Thymus (tissue), 11 donors: ENCODE results near the gene HOXD10. TPM values are rescaled to one million over a fixed set of nuclear protein-coding genes. Genes with fewer than 3 reads are reported as not detected.

Source experiments
- DNase-seq, 9 donors: peaks; one replicate each; pipeline ENCODE4 v3.0.0-alpha.2; 2013; ENCODE audit warnings: low spot score in 9 of 9, low read depth in 6 of 9, missing footprints in 1 of 9
- H3K27ac ChIP-seq, 2 donors: one replicate each; pipeline ENCODE4 v1.5.1; 2013; ENCODE audit warnings: control low read depth in 1 of 2, low read depth in 1 of 2, low read length in 1 of 2, mild to moderate bottlenecking in 1 of 2, moderate library complexity in 1 of 2
- H3K27me3 ChIP-seq, 2 donors: one replicate each; pipeline ENCODE4 v1.5.1; 2013; ENCODE audit warnings: low read length in 1 of 2; ENCODE audit not compliant: control insufficient read depth in 2 of 2, insufficient read depth in 1 of 2
- H3K36me3 ChIP-seq, 2 donors: one replicate each; pipeline ENCODE4 v1.5.1; 2013; ENCODE audit warnings: low read length in 1 of 2, mild to moderate bottlenecking in 1 of 2, moderate library complexity in 1 of 2; ENCODE audit not compliant: control insufficient read depth in 2 of 2, insufficient read depth in 2 of 2
- H3K4me1 ChIP-seq, 2 donors: one replicate each; pipeline ENCODE4 v1.5.1; 2013; ENCODE audit warnings: low read length in 2 of 2; ENCODE audit not compliant: control insufficient read depth in 2 of 2, insufficient read depth in 2 of 2
- H3K4me3 ChIP-seq, 2 donors: one replicate each; pipeline ENCODE4 v1.5.1; 2013; ENCODE audit warnings: low read length in 2 of 2, control low read depth in 1 of 2, mild to moderate bottlenecking in 1 of 2
- H3K9me3 ChIP-seq, 2 donors: one replicate each; pipeline ENCODE4 v1.5.1; 2013; ENCODE audit warnings: low read length in 1 of 2, mild to moderate bottlenecking in 1 of 2; ENCODE audit not compliant: control insufficient read depth in 2 of 2, insufficient read depth in 1 of 2
- WGBS: extraction: QIAGEN DNeasy Blood & Tissue Kit; methylation state at CpG from one replicate; pipeline ENCODE4 v1.1.7; 2013; 5-methylcytosine and 5-hydroxymethylcytosine counted together
- polyA plus RNA-seq: library from polyadenylated mRNA; stranded (reverse); fragments of 200-250 nt; gene quantifications from one replicate; pipeline ENCODE4 v1.2.3, GENCODE V29; 2013
- total RNA-seq: library from RNA; stranded (reverse); fragments of 120-200 nt; gene quantifications from one replicate; pipeline ENCODE4 v1.2.4, GENCODE V29; 2013
- donor health status: healthy.

The HOXD10 gene
- total and polyA plus RNA-seq, 2 donors: 0.09 TPM; not detected in 1

DNA sequence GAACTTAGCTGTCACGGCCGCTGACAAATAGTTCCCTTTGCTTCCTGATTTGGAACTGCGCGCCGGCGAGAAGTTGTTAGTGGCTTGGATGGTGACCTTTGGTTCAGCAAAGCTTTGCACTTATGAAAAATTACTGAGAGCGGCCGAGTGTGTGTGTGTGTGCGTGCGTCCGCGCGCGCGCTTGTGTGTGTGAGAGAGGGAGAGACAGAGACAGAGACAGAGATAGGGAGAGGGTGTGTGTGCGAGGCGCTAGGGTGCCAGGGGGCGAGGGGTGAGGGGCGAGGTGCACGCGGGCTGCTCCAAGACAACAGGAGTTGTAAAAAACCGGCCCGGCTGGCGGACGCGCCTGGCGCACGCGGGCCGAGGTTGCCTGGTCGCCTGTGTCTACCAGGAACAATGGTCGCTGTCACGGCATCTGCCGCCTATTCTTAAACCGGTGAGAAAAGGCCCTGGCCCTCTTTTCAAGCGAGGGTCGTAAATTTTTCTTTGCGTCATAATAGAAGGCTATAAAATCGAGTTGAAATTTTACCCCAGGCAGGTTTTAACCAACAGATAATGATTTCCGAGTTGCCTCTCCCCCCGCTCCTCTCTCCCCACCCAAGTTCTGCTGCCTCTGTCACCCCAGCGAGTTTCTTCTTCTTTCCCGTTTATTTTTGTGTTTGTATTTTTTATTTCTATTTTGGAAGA lies 41.1 kb downstream of the HOXD10 start:
- WGBS: 8% methylated on average over 43 of the region's 43 CpGs

DNA sequence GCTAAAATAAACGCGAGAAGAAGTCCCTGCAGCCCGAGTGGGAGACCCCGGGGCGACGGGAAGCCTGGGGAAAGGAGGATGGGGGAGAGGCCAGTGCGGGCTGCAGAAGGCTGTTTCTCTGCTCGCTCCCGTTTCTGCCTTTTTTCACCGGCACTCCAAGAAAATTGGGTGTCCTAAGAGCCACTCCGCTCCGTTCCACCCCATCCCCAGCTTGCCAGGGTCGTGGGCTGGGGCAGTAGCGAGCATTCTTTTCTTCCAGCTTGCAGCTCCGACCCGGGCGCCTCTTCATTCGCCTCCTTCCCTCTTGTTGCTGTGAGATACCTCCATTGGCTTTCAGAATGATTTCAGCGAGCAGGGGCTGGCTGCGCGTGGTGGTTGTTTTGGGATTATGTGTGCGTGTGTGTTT lies 41.6 kb downstream of the HOXD10 start:
- Histone ChIP-seq H3K27ac (no peak overlapping the region), H3K4me1 (peaks cover 0 to 12% of the 10 kb centered on the region in 2 donors), H3K9me3 (peaks cover 0 to 4% of the 10 kb centered on the region in 2 donors), H3K36me3 (no peaks in the 10 kb centered on the region), H3K4me3 (no peak overlapping the region), H3K27me3 (peaks cover 97 to 100% of the 10 kb centered on the region in 2 donors)
- 8% methylated on average over 22 of the region's 22 CpGs for WGBS
- DNase-seq: no peak

More for the DNA sequence above, 41.1 kb downstream of the HOXD10 start:
- H3K9me3 ChIP-seq: peaks cover 0 to 4% of the 10 kb centered on the region in 2 donors
- peaks cover 97 to 100% of the 10 kb centered on the region in 2 donors for H3K27me3 ChIP-seq
- no peak for DNase-seq
- no peak overlapping the region for H3K4me3 ChIP-seq
- no peaks in the 10 kb centered on the region for H3K36me3 ChIP-seq
- no peak overlapping the region for H3K27ac ChIP-seq
- peaks cover 0 to 12% of the 10 kb centered on the region in 2 donors for H3K4me1 ChIP-seq

DNA sequence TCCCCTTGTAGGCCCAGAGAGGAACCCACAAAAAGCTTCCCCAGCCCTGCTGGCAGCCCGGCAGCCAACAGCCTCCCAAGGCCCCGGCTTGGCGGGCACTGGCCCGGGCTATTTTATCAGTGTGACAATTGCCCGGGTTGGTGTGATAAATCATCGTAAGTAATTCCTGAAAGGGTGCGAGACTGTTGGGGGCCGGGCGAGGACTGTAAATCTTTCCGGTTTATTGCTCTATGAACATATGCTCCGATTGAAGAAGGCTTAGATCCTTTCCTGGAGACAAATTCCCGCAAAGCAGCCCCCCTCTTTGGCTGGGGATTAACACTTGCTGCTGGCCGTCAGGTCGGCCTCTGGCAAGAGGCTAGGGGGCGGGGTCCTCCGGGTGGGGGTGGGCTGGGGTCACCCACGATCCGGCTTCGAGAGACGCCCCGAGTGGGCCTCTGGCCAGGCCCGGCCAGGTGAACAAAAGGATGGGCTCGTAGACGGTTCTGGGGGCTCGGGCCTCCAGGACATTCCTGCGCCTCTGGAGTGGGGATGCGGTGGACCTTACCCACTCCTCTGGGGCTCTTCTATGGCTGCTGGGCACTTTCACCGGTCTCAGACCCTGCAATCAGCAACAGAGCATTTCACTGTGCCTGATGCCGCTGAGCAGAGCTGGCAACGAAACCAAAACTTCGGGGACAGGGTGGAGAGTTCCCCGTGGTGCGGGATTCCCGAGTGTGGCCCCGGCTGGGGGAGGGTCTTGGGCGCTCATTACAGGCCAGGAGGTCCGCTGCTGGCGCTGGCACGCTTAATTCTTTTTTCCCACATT lies 42.5 kb downstream of the HOXD10 start:
- DNase-seq: no peak
- Histone ChIP-seq H3K27me3 (peaks cover 99 to 100% of the 10 kb centered on the region in 2 donors), H3K4me1 (peaks cover 0 to 12% of the 10 kb centered on the region in 2 donors), H3K4me3 (no peak overlapping the region), H3K36me3 (no peaks in the 10 kb centered on the region), H3K9me3 (peaks cover 0 to 4% of the 10 kb centered on the region in 2 donors), H3K27ac (no peak overlapping the region)
- WGBS: 9% methylated on average over 39 of the region's 39 CpGs

DNA sequence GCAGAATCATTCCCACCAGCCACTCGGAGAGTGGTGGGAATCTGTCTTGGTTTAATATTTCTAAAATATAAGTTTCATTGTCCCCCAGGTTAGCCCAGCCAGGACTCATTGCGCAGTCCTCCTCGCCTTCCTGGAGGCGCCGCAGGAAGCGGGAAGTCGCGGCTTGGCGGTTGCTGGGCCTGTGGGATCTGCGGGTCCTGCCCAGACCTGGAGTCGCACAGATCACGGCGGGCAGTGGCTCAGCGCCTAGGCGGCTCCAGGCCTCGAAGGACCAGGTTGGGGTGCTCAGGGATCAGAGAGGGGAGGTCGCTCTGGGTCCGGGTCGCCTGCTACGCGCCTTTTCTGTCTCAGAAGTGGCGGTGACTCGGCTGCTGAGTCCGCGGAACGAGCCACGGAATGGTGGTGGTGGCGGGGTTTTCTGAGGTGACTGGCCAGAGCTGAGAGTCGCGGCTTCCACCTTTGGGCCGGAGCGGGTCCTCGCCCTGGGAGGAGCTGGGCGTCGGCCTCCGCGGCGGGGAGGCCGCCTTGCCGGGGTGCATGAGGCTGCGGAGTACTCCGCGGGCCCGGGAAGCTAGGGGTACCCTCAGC lies 43.2 kb downstream of the HOXD10 start:
- peaks cover 99 to 100% of the 10 kb centered on the region in 2 donors for H3K27me3 ChIP-seq
- no peak overlapping the region for H3K27ac ChIP-seq
- 4% methylated on average over 44 of the region's 44 CpGs for WGBS
- no peaks in the 10 kb centered on the region for H3K36me3 ChIP-seq
- peaks cover 0 to 4% of the 10 kb centered on the region in 2 donors for H3K9me3 ChIP-seq
- DNase-seq: no peak
- peaks cover 0 to 14% of the 10 kb centered on the region in 2 donors for H3K4me1 ChIP-seq
- no peak overlapping the region for H3K4me3 ChIP-seq

DNA sequence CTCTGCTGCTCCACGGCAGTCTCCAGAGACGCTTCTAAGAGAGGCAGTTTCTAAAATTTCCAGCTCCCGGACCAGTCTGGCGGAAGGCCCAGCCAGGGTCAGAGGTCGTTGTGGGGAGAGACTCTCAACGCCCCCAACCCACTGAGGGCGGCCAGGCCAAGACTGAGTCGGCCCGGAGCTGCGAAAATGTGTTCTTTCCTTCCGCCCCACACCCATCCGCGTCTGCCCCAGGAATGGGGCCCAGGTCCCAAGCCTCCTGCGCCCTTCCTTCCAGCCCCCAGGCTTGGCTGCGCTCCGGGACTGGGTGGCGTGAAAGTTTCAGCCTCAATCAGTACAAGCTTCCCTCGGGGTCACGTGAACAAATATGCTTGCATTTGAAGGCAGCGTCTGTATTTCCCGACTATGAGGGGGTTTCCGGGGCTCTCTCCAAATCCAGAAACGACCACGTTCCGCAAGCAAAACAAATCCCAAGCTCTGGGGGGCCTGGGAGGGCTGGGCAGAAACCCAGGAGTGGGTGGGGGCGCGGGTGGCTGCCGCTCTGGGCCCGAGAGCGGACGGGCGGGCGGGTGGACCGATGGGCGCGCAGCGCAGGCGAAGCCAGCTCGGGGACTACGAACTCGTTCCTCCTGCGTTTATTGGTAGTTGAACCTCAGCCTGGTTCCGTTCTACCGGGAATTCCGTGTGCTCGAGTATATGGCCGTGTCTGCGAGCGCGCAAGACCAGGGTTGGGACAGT lies 43.8 kb downstream of the HOXD10 start:
- H3K4me3 ChIP-seq: no peak overlapping the region
- peaks cover 98 to 100% of the 10 kb centered on the region in 2 donors for H3K27me3 ChIP-seq
- no peaks in the 10 kb centered on the region for H3K36me3 ChIP-seq
- H3K4me1 ChIP-seq: peaks cover 0 to 18% of the 10 kb centered on the region in 2 donors
- no peak for DNase-seq
- H3K27ac ChIP-seq: no peak overlapping the region
- WGBS: 10% methylated on average over 50 of the region's 50 CpGs
- peaks cover 0 to 4% of the 10 kb centered on the region in 2 donors for H3K9me3 ChIP-seq

DNA sequence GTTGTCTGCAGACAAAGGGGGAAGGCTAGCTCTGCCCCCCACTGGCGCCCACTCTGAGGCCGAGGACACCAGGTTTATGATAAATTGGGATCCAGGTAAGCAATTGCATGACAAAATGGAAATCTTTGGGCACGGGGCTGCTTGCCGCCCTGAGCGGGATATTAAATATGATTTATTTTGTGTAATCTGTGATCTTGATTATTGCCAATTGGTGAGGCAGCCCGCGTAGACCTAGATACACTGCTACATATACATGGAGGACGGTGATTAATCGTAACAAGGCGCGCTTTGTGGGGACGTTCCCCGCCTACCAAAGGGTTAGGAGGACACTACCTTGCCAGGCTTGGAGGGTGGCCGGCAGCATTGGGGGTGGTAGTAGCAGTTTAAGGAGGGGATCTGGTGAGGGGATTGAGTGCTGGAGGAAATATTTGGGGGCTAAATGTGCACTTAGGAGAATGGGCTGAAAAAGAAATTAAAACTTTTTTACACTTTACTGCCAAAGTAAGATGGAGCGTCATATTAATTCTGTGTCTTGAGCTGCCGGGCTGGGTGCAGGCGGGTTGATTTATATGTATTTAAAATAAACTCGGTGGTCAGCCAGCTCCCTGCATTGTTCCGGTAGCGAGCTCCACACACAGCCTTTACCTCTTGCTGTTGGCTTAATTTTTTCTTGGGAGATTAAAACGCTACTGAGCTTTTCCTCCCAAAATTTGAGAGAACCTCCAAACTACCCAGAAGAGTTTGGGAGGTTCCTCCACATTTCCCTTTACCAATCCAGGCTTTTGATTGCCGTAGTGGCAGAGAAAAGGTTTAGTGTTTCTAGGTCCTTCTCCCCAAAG lies 44.6 kb downstream of the HOXD10 start:
- Histone ChIP-seq H3K4me1 (peaks cover 0 to 18% of the 10 kb centered on the region in 2 donors), H3K27me3 (peaks cover 98 to 100% of the 10 kb centered on the region in 2 donors), H3K9me3 (peaks cover 0 to 4% of the 10 kb centered on the region in 2 donors), H3K36me3 (no peaks in the 10 kb centered on the region), H3K27ac (no peak overlapping the region), H3K4me3 (no peak overlapping the region)
- 15% methylated on average over 22 of the region's 22 CpGs for WGBS
- DNase-seq: no peak

DNA sequence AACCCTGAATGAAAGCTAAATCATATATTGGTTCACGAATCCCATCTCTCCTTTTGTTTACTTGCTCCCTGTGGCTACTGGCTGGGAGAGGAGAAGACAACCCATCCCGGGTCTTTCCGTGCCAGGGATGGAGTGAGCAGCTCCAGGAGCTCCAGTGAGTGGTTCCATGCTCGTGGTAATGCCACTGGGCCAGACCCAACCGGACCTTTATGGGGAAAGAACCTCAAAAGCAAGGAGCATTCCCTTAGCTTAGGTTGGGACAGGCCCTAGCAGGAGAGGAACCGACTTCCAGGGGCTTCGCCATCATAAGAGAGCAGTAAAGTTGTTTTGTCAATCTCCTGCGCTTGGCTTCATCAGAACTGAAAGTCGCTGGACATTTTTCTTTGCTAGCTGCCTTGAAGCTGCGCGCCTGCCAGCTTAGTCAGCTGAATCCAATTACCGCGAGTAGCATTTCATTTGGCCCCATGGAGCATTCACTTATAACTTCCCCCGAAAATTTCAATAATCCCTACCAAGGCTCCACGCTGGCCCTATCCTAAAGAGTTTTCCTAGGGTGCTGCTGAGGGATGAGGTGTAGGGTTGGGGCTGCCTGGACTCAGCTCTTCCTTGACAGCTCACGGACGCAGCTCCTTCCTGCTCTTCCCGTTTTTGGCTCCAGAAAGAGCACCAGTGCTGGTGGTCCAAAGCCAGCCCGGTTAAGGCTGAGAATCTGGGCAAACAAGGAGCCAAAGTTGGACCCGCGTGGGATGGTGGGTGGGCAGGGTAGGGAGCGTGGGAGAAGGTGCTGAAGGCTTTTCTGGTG lies 45.4 kb downstream of the HOXD10 start:
- Histone ChIP-seq H3K4me3 (no peak overlapping the region), H3K27me3 (peaks cover 94 to 100% of the 10 kb centered on the region in 2 donors), H3K4me1 (peaks cover 0 to 18% of the 10 kb centered on the region in 2 donors)

More for the DNA sequence above, 45.4 kb downstream of the HOXD10 start:
- H3K9me3 ChIP-seq: peaks cover 0 to 4% of the 10 kb centered on the region in 2 donors
- H3K27ac ChIP-seq: no peak overlapping the region
- no peaks in the 10 kb centered on the region for H3K36me3 ChIP-seq
- DNase-seq: no peak
- 9% methylated on average over 22 of the region's 22 CpGs for WGBS
